Measurements from ENCODE around the gene RHEX. TPM values are rescaled to one million over a fixed set of nuclear protein-coding genes. Genes with fewer than 3 reads are reported as not detected.

Gene RHEX
- total RNA-seq, 1 donor from 2014 or later, result 34.8 TPM

DNA sequence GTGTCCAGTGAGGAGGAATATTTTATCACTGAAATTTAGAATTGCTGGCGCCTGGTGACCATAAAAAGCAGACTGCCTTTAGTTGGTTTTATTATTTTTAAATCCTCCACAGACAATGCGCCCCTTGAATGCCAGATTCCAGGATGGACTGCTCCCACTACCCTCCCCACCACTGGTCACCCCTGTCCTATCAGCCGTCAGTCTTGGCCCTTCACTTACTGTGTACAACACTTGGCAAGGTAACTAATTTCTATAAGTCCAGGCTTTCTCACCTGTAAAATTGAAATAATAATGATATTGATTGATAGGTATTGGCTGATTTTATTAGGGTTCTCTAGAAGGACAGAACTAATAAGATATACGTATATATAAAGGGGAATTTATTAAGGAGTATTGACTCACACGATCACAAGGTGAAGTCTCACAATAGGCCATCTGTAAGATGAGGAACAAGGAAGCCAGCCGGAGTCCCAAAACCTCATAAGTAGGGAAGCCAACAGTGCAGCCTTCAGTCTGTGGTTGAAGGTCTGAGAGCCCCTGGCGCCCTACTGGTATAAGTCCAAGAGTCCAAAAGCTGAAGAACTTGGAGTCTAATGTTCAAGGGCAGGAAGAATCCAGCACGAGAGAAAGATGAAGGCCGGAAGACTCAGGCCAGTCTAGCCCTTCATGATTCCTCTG is 17.8 kb downstream of the RHEX start:
- peaks cover 48% of the 10 kb centered on the region for H3K4me1 Mint-ChIP-seq
- H3K27ac Mint-ChIP-seq, result no peak overlapping the region
- no peaks in the 10 kb centered on the region for H3K27me3 Mint-ChIP-seq
- ChIA-PET POLR2A (interaction anchor here (0.6 kb wide), 1 partner anchor 1505 kb away, joined by 6 read pairs; no protein-coding TSS in a partner anchor), CTCF (interaction anchor here (1.4 kb wide), 1 partner anchor 11 kb away, joined by 3 read pairs; no protein-coding TSS in a partner anchor)
- H3K9me3 Mint-ChIP-seq, result no peaks in the 10 kb centered on the region
- intact Hi-C loops (cut with micrococcal nuclease), result no loop called here
- DNase-seq, result no peak
- peaks cover 70% of the 10 kb centered on the region for H3K36me3 Mint-ChIP-seq (ENCODE audit: low read depth)
- ATAC-seq (ENCODE audit: low read depth), result no peak
- no peak overlapping the region for H3K4me3 Mint-ChIP-seq
- TF ChIP-seq CTCF (IDR thresholded peaks at IDR 0.05), result no peak

- peak; percentile 19 for ATAC-seq (ENCODE audit: low read depth)
- H3K27me3 Mint-ChIP-seq, result no peaks in the 10 kb centered on the region
- peaks cover 37% of the 10 kb centered on the region for H3K36me3 Mint-ChIP-seq (ENCODE audit: low read depth)
- intact Hi-C loops (cut with micrococcal nuclease), result no loop called here
- no peaks in the 10 kb centered on the region for H3K9me3 Mint-ChIP-seq
- ChIA-PET CTCF (interaction anchor here (1.5 to 2.4 kb wide), 2 partner anchors 44 to 97 kb away, joined by 5 to 6 read pairs; no protein-coding TSS in a partner anchor), POLR2A (interaction anchor here (0.7 kb wide), 1 partner anchor 24 kb away, joined by 3 read pairs; no protein-coding TSS in a partner anchor)
- no peak for DNase-seq
- H3K4me3 Mint-ChIP-seq, result no peak overlapping the region
- peaks cover 15% of the 10 kb centered on the region for H3K4me1 Mint-ChIP-seq
- peak overlapping the region; percentile 16 for H3K27ac Mint-ChIP-seq
- TF ChIP-seq CTCF (IDR thresholded peaks at IDR 0.05), result no peak
Observed at GRCh38 chr1:206074839-206075238, 21.9 kb downstream of the RHEX start.

GRCh38 chr1:206075786-206076755 is 23.1 kb downstream of the RHEX start:
- Mint-ChIP-seq H3K9me3 (no peaks in the 10 kb centered on the region), H3K4me1 (peaks cover 27% of the 10 kb centered on the region), H3K27ac (peak overlapping the region; percentile 41), H3K36me3 (ENCODE audit: low read depth) (peaks cover 27% of the 10 kb centered on the region), H3K4me3 (no peak overlapping the region), H3K27me3 (no peaks in the 10 kb centered on the region)
- intact Hi-C loops (cut with micrococcal nuclease), result no loop called here
- ChIA-PET POLR2A (interaction anchor here (0.5 to 1.3 kb wide), 3 partner anchors 27 to 951 kb away, joined by 3 to 8 read pairs (median 3); no protein-coding TSS in a partner anchor), CTCF (interaction anchor here (1.0 to 2.4 kb wide), 4 partner anchors 31 to 99 kb away, joined by 3 to 8 read pairs (median 6); no protein-coding TSS in a partner anchor)
- no peak for DNase-seq
- TF ChIP-seq CTCF (IDR thresholded peaks at IDR 0.05), result no peak
- no peak for ATAC-seq (ENCODE audit: low read depth)

DNA sequence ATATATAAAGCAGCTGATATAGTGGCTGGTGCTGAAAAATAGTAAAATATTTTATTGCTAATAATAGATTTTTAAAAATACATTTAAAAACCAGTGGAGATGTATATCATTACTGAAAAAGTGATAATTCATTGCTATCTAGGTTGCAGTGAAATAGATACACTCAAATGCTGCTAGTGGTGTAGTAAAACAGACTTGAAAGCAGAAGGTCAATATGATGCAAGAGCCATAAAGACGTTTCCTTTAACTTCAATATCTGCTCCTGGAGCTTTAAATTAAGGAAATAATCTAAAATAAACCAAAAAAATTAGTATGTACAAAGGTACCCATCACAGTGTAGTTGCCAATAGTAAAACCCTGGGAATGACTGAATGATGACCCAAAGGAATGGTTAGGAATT is 26.2 kb downstream of the RHEX start:
- H3K9me3 Mint-ChIP-seq, result no peaks in the 10 kb centered on the region
- H3K27me3 Mint-ChIP-seq, result no peaks in the 10 kb centered on the region
- peaks cover 8% of the 10 kb centered on the region for H3K36me3 Mint-ChIP-seq (ENCODE audit: low read depth)

More for the DNA sequence above, 26.2 kb downstream of the RHEX start:
- no peak for TF ChIP-seq CTCF (IDR thresholded peaks at IDR 0.05)
- ATAC-seq (ENCODE audit: low read depth) (no peak), DNase-seq (no peak)
- ChIA-PET POLR2A (interaction anchor here (2.2 kb wide), 1 partner anchor 11 kb away, joined by 7 read pairs; no protein-coding TSS in a partner anchor), CTCF (interaction anchor here (1.1 to 6.2 kb wide), 2 partner anchors 14 to 48 kb away, joined by 3 to 28 read pairs; no protein-coding TSS in a partner anchor)
- Mint-ChIP-seq H3K4me3 (no peak overlapping the region), H3K27ac (no peak overlapping the region), H3K4me1 (peaks cover 44% of the 10 kb centered on the region)
- intact Hi-C loops (cut with micrococcal nuclease), result no loop called here
